K562 (cell line): ENCODE measurements around the gene MBNL1. TPM values are rescaled to one million over a fixed set of nuclear protein-coding genes. Genes with fewer than 3 reads are reported as not detected.

Source experiments
- CC2D1A ChIP-seq: fragments of 450-650 bp; IDR thresholded peaks from 2 replicates; pipeline ENCODE4 v1.6.1; 2017; ENCODE audit warnings: mild to moderate bottlenecking
- ELF2 ChIP-seq: fragments of 250-450 bp; sonication (Bioruptor Pico); IDR thresholded peaks from 2 replicates; pipeline ENCODE4 v1.5.0; 2021; ENCODE audit warnings: mild to moderate bottlenecking
- FOXM1 ChIP-seq, 2 experiments: fragments of 450-650 bp in 1 of 2; sonication (generic) in 1 of 2; formaldehyde crosslinking in 1 of 2; IDR thresholded peaks; 2 replicates each; pipeline versions ENCODE4 v1.6.1 to v1.9.0; 2017 to 2022; ENCODE audit warnings: low read depth in 2 of 2, mild to moderate bottlenecking in 2 of 2, missing genetic modification reagents in 1 of 2, moderate library complexity in 1 of 2
- MECOM ChIP-seq: fragments of 250-450 bp; sonication (Bioruptor Pico); IDR thresholded peaks from 2 replicates; pipeline ENCODE4 v1.8.0; 2022; ENCODE audit warnings: inconsistent platforms
- NR2F6 ChIP-seq: fragments of 450-650 bp; formaldehyde crosslinking; IDR thresholded peaks from 2 replicates; pipeline ENCODE4 v1.4.0; 2020; ENCODE audit warnings: mild to moderate bottlenecking
- RBFOX2 ChIP-seq: fragments of 200-400 bp; formaldehyde crosslinking; IDR thresholded peaks from 2 replicates; pipeline ENCODE4 v1.6.1; 2017; ENCODE audit warnings: low read depth, mild to moderate bottlenecking, low read length, moderate library complexity
- RFX1 ChIP-seq: fragments of 450-650 bp; IDR thresholded peaks from 2 replicates; pipeline ENCODE4 v1.6.1; 2016; ENCODE audit warnings: mild to moderate bottlenecking, moderate library complexity
- SMARCC2 ChIP-seq: fragments of 450-650 bp; IDR thresholded peaks from 2 replicates; pipeline ENCODE4 v1.6.1; 2017; ENCODE audit warnings: antibody characterized with exemption, moderate library complexity, mild to moderate bottlenecking, low read depth
- TRIM24 ChIP-seq, 2 experiments: fragments of 450-650 bp; IDR thresholded peaks; 2 replicates each; pipeline ENCODE4 v1.6.1; 2016
- YY1 ChIP-seq, 3 experiments: IDR thresholded peaks; 2 replicates each; pipeline ENCODE4 v1.6.1; 2011; ENCODE audit warnings: low read length in 2 of 3, mild to moderate bottlenecking in 2 of 3, moderate library complexity in 2 of 3, borderline replicate concordance in 1 of 3, control low read depth in 1 of 3, low read depth in 1 of 3; ENCODE audit not compliant: insufficient read depth in 3 of 3, insufficient replicate concordance in 2 of 3, control insufficient read depth in 1 of 3, insufficient read length in 1 of 3; ENCODE audit errors: extremely low read depth in 1 of 3
- ZNF347 ChIP-seq: fragments of 450-650 bp; formaldehyde crosslinking; IDR thresholded peaks from 2 replicates; pipeline ENCODE4 v1.4.0; 2020; ENCODE audit warnings: low read depth, mild to moderate bottlenecking, moderate library complexity
- ZNF764 ChIP-seq: fragments of 250-450 bp; sonication (Bioruptor Pico); IDR thresholded peaks from 2 replicates; pipeline ENCODE4 v1.4.0; 2020; ENCODE audit warnings: low read depth, mild to moderate bottlenecking, moderate library complexity
- polyA plus RNA-seq, 8 experiments: library from polyadenylated mRNA; depleted of rRNA in 4 of 8; stranded (reverse) in 5 of 8; unstranded in 3 of 8; fragments of >200 nt; fragmentation: Nextera tagmentation in 2 of 8; fragmentation: Illumina TruSeq in 1 of 8; extraction: Ambion mirVana in 2 of 8; extraction: Trizol in 1 of 8; gene quantifications; 2 replicates each; pipeline versions ENCODE4 v1.2.1 to v1.2.3, GENCODE V29; 2011 to 2014; ENCODE audit warnings: inconsistent platforms in 1 of 8, missing spikeins in 1 of 8
- total RNA-seq, 7 experiments: library from RNA; depleted of rRNA in 6 of 7; stranded (reverse); fragments of >200 nt in 6 of 7; fragmentation: Illumina TruSeq in 2 of 7; extraction: Trizol in 2 of 7; gene quantifications; 2 replicates each; pipeline versions ENCODE4 v1.2.1 to v1.2.3, GENCODE V29; 2011 to 2021; ENCODE audit warnings: low replicate concordance in 1 of 7
- TF ChIP-seq, protein P1 (sequence below): fragments of 450-650 bp; IDR thresholded peaks from 2 replicates; pipeline ENCODE4 v1.6.1; 2017; ENCODE audit warnings: antibody characterized with exemption, mild to moderate bottlenecking
- TF ChIP-seq, protein P2 (sequence below): fragments of 200-800 bp; sonication (Bioruptor generic); IDR thresholded peaks from 2 replicates; pipeline ENCODE4 v1.6.1; 2017; ENCODE audit warnings: missing genetic modification characterization, missing compliant biosample characterization
- TF ChIP-seq, protein P3 (sequence below): fragments of 450-650 bp; IDR thresholded peaks from 2 replicates; pipeline ENCODE4 v1.6.1; 2016; ENCODE audit warnings: antibody characterized with exemption
- TF ChIP-seq, protein P4 (sequence below): fragments of 150-350 bp; IDR thresholded peaks from 2 replicates; pipeline ENCODE4 v1.6.1; 2014; ENCODE audit warnings: low read depth, mild to moderate bottlenecking, low read length, borderline replicate concordance

Gene MBNL1
- total and polyA plus RNA-seq, 9 of the 15 experiments (the other 6 are each of a cell fraction or from before 2014, with no cell fraction given) = 70.3 to 243 (median 220) TPM

DNA sequence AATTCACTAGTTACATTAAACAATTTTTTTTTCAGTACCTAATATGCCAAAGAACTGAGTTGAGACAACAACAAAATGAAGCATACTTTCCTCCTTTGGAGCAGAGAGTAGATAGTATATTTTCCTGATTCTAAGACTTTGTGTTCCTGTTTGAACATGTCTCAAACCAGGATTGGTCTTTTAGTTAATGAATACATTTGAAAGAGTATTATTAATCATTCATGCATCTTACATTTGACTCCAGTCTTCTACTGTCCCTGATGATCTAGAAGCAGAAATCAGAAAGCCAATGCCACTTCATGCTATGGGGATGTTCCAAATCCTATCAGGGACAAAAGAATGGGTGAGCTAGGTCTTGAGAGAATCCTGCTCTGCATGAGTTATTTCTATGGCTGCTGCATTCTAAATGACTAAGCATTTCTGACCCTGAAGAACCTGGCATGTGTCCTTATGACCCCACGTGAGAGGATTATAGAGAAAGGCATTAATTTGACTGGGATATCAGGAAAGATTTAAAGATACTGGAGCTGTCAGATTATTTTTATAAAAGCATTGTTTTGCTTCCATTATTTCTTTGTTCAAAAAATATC is 32.9 kb upstream of the MBNL1 start (continued):
- TF ChIP-seq FOXM1 (IDR thresholded peaks at IDR 0.05; ENCODE audit: low read depth) (0 out of 2 replicates have a peak, but pooled peaks have one; percentile 48), FOXM1 (CRISPR knock-in tag; IDR thresholded peaks at IDR 0.05; ENCODE audit: low read depth) (no peak), TRIM24 (IDR thresholded peaks at IDR 0.05) (peak; percentile 25 to 44; a peak in 2 of 4 replicates), ZNF347 (CRISPR knock-in tag) (no peak), NR2F6 (CRISPR knock-in tag) (no peak), RFX1 (no peak), CC2D1A (no peak), MECOM (CRISPR knock-in tag) (no peak), SMARCC2 (no peak), RBFOX2 (no peak), ZNF764 (CRISPR knock-in tag) (no peak), YY1 (IDR thresholded peaks at IDR 0.05; ENCODE audit: borderline replicate concordance in 1 of 3, control insufficient read depth in 1 of 3, extremely low read depth in 1 of 3, insufficient read depth in 3 of 3, insufficient read length in 1 of 3, insufficient replicate concordance in 2 of 3, low read depth in 1 of 3, low read length in 2 of 3) (peak in 1 of 3 experiments; percentile 61), ELF2 (CRISPR knock-in tag) (no peak)
- TF ChIP-seq, protein P1, sequence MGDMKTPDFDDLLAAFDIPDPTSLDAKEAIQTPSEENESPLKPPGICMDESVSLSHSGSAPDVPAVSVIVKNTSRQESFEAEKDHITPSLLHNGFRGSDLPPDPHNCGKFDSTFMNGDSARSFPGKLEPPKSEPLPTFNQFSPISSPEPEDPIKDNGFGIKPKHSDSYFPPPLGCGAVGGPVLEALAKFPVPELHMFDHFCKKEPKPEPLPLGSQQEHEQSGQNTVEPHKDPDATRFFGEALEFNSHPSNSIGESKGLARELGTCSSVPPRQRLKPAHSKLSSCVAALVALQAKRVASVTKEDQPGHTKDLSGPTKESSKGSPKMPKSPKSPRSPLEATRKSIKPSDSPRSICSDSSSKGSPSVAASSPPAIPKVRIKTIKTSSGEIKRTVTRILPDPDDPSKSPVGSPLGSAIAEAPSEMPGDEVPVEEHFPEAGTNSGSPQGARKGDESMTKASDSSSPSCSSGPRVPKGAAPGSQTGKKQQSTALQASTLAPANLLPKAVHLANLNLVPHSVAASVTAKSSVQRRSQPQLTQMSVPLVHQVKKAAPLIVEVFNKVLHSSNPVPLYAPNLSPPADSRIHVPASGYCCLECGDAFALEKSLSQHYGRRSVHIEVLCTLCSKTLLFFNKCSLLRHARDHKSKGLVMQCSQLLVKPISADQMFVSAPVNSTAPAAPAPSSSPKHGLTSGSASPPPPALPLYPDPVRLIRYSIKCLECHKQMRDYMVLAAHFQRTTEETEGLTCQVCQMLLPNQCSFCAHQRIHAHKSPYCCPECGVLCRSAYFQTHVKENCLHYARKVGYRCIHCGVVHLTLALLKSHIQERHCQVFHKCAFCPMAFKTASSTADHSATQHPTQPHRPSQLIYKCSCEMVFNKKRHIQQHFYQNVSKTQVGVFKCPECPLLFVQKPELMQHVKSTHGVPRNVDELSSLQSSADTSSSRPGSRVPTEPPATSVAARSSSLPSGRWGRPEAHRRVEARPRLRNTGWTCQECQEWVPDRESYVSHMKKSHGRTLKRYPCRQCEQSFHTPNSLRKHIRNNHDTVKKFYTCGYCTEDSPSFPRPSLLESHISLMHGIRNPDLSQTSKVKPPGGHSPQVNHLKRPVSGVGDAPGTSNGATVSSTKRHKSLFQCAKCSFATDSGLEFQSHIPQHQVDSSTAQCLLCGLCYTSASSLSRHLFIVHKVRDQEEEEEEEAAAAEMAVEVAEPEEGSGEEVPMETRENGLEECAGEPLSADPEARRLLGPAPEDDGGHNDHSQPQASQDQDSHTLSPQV = peak; percentile 82
- TF ChIP-seq, protein P2, sequence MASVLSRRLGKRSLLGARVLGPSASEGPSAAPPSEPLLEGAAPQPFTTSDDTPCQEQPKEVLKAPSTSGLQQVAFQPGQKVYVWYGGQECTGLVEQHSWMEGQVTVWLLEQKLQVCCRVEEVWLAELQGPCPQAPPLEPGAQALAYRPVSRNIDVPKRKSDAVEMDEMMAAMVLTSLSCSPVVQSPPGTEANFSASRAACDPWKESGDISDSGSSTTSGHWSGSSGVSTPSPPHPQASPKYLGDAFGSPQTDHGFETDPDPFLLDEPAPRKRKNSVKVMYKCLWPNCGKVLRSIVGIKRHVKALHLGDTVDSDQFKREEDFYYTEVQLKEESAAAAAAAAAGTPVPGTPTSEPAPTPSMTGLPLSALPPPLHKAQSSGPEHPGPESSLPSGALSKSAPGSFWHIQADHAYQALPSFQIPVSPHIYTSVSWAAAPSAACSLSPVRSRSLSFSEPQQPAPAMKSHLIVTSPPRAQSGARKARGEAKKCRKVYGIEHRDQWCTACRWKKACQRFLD (CRISPR knock-in tag) = 0 out of 2 replicates have a peak, but pooled peaks have one; percentile 26
- TF ChIP-seq, protein P3, sequence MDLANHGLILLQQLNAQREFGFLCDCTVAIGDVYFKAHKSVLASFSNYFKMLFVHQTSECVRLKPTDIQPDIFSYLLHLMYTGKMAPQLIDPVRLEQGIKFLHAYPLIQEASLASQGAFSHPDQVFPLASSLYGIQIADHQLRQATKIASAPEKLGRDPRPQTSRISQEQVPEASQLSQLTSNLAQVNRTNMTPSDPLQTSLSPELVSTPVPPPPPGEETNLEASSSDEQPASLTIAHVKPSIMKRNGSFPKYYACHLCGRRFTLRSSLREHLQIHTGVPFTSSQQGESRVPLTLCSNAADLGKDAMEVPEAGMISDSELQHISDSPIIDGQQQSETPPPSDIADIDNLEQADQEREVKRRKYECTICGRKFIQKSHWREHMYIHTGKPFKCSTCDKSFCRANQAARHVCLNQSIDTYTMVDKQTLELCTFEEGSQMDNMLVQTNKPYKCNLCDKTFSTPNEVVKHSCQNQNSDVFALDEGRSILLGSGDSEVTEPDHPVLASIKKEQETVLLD = peak; percentile 59; the same call in 1 of the 2 replicates
- TF ChIP-seq, protein P4, sequence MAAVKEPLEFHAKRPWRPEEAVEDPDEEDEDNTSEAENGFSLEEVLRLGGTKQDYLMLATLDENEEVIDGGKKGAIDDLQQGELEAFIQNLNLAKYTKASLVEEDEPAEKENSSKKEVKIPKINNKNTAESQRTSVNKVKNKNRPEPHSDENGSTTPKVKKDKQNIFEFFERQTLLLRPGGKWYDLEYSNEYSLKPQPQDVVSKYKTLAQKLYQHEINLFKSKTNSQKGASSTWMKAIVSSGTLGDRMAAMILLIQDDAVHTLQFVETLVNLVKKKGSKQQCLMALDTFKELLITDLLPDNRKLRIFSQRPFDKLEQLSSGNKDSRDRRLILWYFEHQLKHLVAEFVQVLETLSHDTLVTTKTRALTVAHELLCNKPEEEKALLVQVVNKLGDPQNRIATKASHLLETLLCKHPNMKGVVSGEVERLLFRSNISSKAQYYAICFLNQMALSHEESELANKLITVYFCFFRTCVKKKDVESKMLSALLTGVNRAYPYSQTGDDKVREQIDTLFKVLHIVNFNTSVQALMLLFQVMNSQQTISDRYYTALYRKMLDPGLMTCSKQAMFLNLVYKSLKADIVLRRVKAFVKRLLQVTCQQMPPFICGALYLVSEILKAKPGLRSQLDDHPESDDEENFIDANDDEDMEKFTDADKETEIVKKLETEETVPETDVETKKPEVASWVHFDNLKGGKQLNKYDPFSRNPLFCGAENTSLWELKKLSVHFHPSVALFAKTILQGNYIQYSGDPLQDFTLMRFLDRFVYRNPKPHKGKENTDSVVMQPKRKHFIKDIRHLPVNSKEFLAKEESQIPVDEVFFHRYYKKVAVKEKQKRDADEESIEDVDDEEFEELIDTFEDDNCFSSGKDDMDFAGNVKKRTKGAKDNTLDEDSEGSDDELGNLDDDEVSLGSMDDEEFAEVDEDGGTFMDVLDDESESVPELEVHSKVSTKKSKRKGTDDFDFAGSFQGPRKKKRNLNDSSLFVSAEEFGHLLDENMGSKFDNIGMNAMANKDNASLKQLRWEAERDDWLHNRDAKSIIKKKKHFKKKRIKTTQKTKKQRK = no peak
